GM12874 (cell line): ENCODE measurements around the gene WFDC6.

Experiments
- TF ChIP-seq, protein P1 (sequence below): IDR thresholded peaks from 2 replicates; pipeline ENCODE4 v1.5.1; 2011; ENCODE audit warnings: low read depth, mild to moderate bottlenecking, control low read depth, low read length, moderate library complexity; ENCODE audit not compliant: insufficient read depth

WFDC6 gene

DNA sequence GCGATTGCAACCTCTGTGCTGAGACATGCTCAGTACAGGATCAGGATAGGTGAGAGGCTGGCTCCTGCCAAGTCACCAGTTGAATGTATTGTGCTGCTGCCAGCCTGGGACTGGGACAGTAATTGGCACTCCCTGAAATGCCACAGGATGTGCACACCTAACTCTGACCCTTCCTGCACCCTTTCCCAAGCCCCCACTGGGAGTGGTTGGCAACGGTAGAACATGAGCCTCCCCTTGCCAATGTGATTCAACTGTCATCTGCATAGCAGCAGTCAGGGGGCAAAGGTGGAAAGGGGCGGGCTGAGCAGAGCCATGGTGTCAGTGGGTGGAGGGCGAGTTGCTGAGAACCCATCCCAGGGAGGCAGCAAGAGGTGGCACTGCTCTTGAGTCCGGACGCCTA, 39.3 kb downstream of the WFDC6 start:
- TF ChIP-seq, protein P1, sequence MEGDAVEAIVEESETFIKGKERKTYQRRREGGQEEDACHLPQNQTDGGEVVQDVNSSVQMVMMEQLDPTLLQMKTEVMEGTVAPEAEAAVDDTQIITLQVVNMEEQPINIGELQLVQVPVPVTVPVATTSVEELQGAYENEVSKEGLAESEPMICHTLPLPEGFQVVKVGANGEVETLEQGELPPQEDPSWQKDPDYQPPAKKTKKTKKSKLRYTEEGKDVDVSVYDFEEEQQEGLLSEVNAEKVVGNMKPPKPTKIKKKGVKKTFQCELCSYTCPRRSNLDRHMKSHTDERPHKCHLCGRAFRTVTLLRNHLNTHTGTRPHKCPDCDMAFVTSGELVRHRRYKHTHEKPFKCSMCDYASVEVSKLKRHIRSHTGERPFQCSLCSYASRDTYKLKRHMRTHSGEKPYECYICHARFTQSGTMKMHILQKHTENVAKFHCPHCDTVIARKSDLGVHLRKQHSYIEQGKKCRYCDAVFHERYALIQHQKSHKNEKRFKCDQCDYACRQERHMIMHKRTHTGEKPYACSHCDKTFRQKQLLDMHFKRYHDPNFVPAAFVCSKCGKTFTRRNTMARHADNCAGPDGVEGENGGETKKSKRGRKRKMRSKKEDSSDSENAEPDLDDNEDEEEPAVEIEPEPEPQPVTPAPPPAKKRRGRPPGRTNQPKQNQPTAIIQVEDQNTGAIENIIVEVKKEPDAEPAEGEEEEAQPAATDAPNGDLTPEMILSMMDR, result no peak

DNA sequence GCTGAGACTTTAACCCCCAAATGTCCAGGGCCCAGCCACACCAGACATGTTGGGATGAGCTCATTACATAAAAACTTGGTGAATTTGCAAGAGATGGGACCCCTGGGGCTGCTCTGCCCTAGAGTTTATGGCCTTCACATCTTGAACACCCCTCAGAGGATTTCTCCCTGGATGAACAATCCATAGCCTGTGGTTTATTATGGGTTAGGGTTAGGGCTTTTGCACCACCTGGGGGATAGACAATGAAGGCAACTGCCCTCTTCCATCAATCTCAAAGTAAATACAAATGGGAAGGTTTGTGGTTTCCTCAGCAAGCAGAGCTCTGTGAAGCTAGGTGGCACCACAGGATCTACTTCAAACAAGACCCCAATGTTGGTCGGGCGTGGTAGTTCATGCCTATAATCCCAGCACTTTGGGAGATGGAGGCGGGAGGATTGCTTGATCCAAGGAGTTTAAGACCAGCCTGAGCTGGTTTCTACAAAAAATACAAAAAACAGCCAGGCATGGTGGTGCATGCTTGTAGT, 41.2 kb downstream of the WFDC6 start:
- TF ChIP-seq, protein P1, result no peak

DNA sequence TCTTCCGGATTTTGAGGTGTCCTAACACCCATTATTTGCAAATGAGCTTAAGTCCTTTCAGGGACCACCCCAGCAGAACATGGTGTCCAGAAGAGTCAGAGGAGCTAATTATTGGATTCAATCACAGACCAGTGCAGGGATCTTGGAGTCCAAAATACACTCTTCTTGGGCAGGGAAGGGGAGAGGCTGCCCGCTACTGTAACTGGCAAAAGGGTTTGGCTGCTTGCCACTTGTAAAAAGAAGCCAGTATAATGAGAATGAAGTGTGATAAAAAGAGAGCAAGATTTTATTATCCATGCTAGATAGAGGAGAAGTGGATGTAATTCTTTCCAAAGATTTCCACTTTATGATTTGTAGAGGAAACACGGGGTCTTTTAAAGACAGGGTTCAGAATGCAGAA, 43.1 kb downstream of the WFDC6 start:
- TF ChIP-seq, protein P1, result no peak

DNA sequence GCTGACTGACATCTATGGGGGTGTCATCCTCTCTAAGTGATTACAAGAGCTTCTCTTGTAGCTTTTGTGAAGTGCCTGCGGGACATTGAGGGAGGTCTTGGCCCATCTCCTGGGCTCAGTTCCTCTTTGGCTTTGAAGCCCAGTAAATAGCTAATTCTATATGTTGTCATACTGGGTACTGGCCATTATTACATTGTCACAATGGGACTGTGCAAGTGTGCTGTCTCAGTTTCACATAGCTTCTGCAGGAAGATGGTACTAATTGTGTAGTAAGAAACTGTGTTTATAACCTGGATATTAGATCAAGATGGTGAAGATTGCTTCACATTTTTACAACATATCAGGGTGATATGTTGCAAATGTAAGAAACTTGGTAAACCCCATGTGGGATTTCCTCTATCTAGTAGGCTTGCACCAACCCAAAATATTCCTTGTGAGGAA, 43.8 kb downstream of the WFDC6 start:
- TF ChIP-seq, protein P1, result no peak

DNA sequence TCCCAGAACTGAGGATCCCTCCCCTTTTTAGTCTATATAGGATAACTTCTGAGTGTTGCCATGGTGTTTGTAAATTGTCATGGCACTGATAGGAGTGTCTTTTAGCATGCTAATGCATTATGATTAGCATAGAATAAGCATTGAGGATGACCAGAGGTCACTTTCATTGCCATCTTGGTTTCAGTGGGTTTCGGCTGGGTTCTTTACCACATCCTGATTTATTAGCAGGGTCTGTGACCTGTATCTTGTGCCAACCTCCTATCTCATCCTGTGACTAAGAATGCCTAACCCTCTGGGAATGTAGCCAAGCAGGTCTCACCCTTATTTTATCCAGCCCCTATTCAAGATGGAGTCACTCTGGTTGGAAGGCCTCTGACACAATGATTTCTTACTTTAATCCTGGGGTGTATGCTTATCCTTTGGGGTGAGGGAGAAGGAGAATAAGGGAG, 50.2 kb downstream of the WFDC6 start:
- TF ChIP-seq, protein P1, result no peak

DNA sequence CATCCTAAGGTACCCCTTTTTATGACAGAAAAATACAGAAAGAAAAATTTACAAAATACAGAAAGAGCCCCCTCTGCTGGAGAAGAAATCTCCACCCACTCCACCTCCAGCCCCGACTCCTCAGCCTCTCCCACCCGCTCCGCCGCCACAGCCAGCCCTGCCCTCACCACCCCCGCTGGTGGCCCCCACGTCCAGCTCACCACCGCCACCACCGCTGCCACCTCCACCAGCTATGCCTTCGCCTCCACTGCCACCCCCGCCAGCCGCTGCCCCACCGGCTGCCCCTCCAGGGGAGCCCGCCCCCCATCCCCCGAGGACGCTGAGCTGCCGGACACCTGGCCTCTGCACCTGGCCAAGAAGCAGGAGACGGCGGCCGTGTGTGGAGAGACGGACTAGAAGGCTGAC, 52.0 kb downstream of the WFDC6 start:
- TF ChIP-seq, protein P1, result no peak

DNA sequence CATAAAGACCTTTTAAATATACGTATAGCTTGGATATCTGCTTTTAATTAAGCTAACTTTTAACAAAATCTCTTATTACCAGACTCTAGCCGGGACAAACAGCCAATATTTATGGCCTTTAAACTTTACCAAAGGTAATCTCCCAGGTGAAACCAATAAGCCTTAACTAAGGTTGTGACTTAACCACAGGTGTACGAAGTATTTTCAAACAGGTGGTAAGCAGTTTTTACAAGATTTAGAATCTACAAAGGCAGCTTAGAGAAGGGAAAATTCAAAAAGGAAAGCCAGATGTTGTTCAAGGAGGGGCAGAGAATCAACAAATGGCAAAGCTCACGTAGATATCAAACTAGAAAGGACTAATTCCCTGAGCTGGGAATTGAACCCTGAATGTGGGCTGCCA, 53.9 kb downstream of the WFDC6 start:
- TF ChIP-seq, protein P1, result no peak
